ENCODE data around the gene POU2AF1.
"Not testable (repeated sequence)": the region's sequence is repeated elsewhere in the genome, so short reads cannot be mapped to it uniquely, and the experiment has no call there.

POU2AF1 gene

GRCh38 chr11:111320199-111320598 is 58.9 kb downstream of the POU2AF1 start:
- not testable (repeated sequence) for H3K9me3 ChIP-seq (ENCODE audit: control insufficient read depth in 1 of 2, low read length in 2 of 2); H3K27ac ChIP-seq (ENCODE audit: low read depth, low read length); H3K27me3 ChIP-seq (ENCODE audit: control insufficient read depth in 1 of 2, insufficient read depth in 2 of 2, low read length in 2 of 2); H3K9ac ChIP-seq (ENCODE audit: low read depth in 1 of 2, low read length in 2 of 2); H3K36me3 ChIP-seq (ENCODE audit: control insufficient read depth in 1 of 2, insufficient read depth in 2 of 2, low read length in 2 of 2); H3K4me3 ChIP-seq (ENCODE audit: low read depth in 1 of 2, low read length in 2 of 2)
- peaks cover 4 to 11% of the 10 kb centered on the region in 2 donors for H3K4me1 ChIP-seq (ENCODE audit: control insufficient read depth in 1 of 2, insufficient read depth in 2 of 2, low read length in 2 of 2)

DNA sequence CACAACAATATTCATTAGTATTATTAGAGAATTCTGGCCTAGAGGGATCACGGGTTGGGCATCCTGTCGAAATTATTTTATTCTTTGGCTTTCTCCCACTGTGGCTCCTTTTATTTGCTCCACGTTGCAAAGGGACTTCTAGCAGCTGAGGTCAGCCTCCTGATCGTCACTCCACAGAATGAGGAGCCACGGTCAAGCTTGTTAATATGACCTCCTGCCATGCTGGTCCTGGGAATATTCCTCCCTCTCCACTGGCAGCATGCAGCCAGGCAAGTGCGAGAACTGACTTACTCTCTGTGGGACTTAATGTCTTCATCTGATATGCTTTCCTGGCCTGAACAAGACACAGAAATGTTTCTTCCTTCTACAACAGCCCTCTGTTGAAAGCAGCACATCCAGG is 59.8 kb downstream of the POU2AF1 start:
- H3K36me3 ChIP-seq (ENCODE audit: control insufficient read depth in 1 of 2, insufficient read depth in 2 of 2, low read length in 2 of 2) = no peaks in the 10 kb centered on the region
- H3K9me3 ChIP-seq (ENCODE audit: control insufficient read depth in 1 of 2, low read length in 2 of 2) = no peaks in the 10 kb centered on the region
- H3K4me3 ChIP-seq (ENCODE audit: low read depth in 1 of 2, low read length in 2 of 2) = no peak overlapping the region
- no peak overlapping the region for H3K27ac ChIP-seq (ENCODE audit: low read depth, low read length)
- no peak overlapping the region for H3K9ac ChIP-seq (ENCODE audit: low read depth in 1 of 2, low read length in 2 of 2)
- no peaks in the 10 kb centered on the region for H3K27me3 ChIP-seq (ENCODE audit: control insufficient read depth in 1 of 2, insufficient read depth in 2 of 2, low read length in 2 of 2)
- H3K4me1 ChIP-seq (ENCODE audit: control insufficient read depth in 1 of 2, insufficient read depth in 2 of 2, low read length in 2 of 2) = peaks cover 4 to 11% of the 10 kb centered on the region in 2 donors

DNA sequence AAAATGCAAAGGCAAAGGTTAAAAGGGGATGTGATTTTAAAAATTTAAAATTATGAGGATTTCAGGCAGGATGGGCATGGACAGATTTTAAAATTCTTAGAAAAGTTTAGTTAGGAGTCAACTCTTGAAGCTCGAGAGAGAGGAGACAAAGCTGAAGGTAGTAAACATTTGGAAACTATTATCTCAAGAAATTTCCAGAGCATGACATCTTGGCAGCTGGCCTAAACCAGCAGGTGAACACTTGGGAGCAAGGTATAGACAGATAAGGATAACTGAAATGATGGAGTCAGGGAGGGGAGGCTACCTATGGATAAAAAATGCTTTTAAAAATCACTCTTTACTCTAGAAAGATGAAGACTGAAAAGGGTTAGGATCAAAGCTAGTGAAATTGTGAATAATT is 67.0 kb downstream of the POU2AF1 start:
- Histone ChIP-seq H3K27me3 (ENCODE audit: control insufficient read depth in 1 of 2, insufficient read depth in 2 of 2, low read length in 2 of 2) (no peaks in the 10 kb centered on the region), H3K4me1 (ENCODE audit: control insufficient read depth in 1 of 2, insufficient read depth in 2 of 2, low read length in 2 of 2) (peaks cover 16 to 33% of the 10 kb centered on the region in 2 donors), H3K27ac (ENCODE audit: low read depth, low read length) (no peak overlapping the region), H3K9ac (ENCODE audit: low read depth in 1 of 2, low read length in 2 of 2) (no peak overlapping the region), H3K4me3 (ENCODE audit: low read depth in 1 of 2, low read length in 2 of 2) (no peak overlapping the region), H3K36me3 (ENCODE audit: control insufficient read depth in 1 of 2, insufficient read depth in 2 of 2, low read length in 2 of 2) (no peaks in the 10 kb centered on the region), H3K9me3 (ENCODE audit: control insufficient read depth in 1 of 2, low read length in 2 of 2) (no peaks in the 10 kb centered on the region)

GRCh38 chr11:111310723-111311122 is 68.4 kb downstream of the POU2AF1 start:
- Histone ChIP-seq H3K36me3 (ENCODE audit: control insufficient read depth in 1 of 2, insufficient read depth in 2 of 2, low read length in 2 of 2) (no peaks in the 10 kb centered on the region), H3K27me3 (ENCODE audit: control insufficient read depth in 1 of 2, insufficient read depth in 2 of 2, low read length in 2 of 2) (no peaks in the 10 kb centered on the region), H3K4me3 (ENCODE audit: low read depth in 1 of 2, low read length in 2 of 2) (no peak overlapping the region), H3K9me3 (ENCODE audit: control insufficient read depth in 1 of 2, low read length in 2 of 2) (no peaks in the 10 kb centered on the region), H3K4me1 (ENCODE audit: control insufficient read depth in 1 of 2, insufficient read depth in 2 of 2, low read length in 2 of 2) (peaks cover 16 to 33% of the 10 kb centered on the region in 2 donors), H3K27ac (ENCODE audit: low read depth, low read length) (no peak overlapping the region), H3K9ac (ENCODE audit: low read depth in 1 of 2, low read length in 2 of 2) (no peak overlapping the region)

DNA sequence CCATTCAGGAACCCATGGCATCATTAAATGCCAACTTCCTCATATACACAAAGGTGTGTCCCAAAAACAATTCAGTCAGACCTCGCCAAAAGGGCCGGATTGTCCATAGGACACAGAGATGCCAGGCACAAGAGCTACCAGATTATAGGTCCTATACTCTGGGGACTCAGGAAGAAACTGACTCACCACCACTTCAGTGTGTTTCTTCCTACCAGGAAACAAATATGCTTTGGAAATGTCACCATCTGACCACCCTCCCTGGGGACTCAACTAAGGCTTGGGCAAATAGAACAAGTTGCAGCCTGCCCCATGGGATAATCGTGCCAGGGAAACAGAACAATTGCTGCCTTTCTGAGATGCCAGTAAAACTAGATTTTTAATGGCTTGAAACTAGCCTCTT is 69.0 kb downstream of the POU2AF1 start:
- no peaks in the 10 kb centered on the region for H3K36me3 ChIP-seq (ENCODE audit: control insufficient read depth in 1 of 2, insufficient read depth in 2 of 2, low read length in 2 of 2)
- H3K9ac ChIP-seq (ENCODE audit: low read depth in 1 of 2, low read length in 2 of 2) = no peak overlapping the region
- no peak overlapping the region for H3K4me3 ChIP-seq (ENCODE audit: low read depth in 1 of 2, low read length in 2 of 2)
- H3K9me3 ChIP-seq (ENCODE audit: control insufficient read depth in 1 of 2, low read length in 2 of 2) = no peaks in the 10 kb centered on the region
- H3K27ac ChIP-seq (ENCODE audit: low read depth, low read length) = no peak overlapping the region
- H3K27me3 ChIP-seq (ENCODE audit: control insufficient read depth in 1 of 2, insufficient read depth in 2 of 2, low read length in 2 of 2) = no peaks in the 10 kb centered on the region
- peaks cover 16 to 33% of the 10 kb centered on the region in 2 donors for H3K4me1 ChIP-seq (ENCODE audit: control insufficient read depth in 1 of 2, insufficient read depth in 2 of 2, low read length in 2 of 2)

GRCh38 chr11:111309215-111309915 is 69.7 kb downstream of the POU2AF1 start:
- Histone ChIP-seq H3K4me1 (ENCODE audit: control insufficient read depth in 1 of 2, insufficient read depth in 2 of 2, low read length in 2 of 2) (peaks cover 16 to 33% of the 10 kb centered on the region in 2 donors), H3K27me3 (ENCODE audit: control insufficient read depth in 1 of 2, insufficient read depth in 2 of 2, low read length in 2 of 2) (no peaks in the 10 kb centered on the region), H3K9me3 (ENCODE audit: control insufficient read depth in 1 of 2, low read length in 2 of 2) (no peaks in the 10 kb centered on the region), H3K9ac (ENCODE audit: low read depth in 1 of 2, low read length in 2 of 2) (no peak overlapping the region), H3K27ac (ENCODE audit: low read depth, low read length) (no peak overlapping the region), H3K36me3 (ENCODE audit: control insufficient read depth in 1 of 2, insufficient read depth in 2 of 2, low read length in 2 of 2) (no peaks in the 10 kb centered on the region), H3K4me3 (ENCODE audit: low read depth in 1 of 2, low read length in 2 of 2) (no peak overlapping the region)

DNA sequence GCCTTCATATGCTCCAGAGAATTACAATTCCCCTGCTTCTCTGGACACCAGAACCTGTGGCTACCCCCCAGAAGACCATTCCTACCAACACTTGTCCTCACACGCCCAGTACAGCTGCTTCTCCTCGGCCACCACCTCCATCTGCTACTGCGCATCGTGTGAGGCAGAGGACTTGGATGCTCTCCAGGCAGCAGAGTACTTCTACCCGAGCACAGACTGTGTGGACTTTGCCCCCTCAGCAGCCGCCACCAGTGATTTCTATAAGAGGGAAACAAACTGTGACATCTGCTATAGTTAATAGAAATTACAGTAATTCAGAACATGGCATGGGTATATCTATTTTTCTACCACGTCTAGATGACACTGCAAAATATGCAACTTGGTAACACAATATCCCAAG is 70.9 kb downstream of the POU2AF1 start:
- Histone ChIP-seq H3K27me3 (ENCODE audit: control insufficient read depth in 1 of 2, insufficient read depth in 2 of 2, low read length in 2 of 2) (no peaks in the 10 kb centered on the region), H3K4me3 (ENCODE audit: low read depth in 1 of 2, low read length in 2 of 2) (no peak overlapping the region), H3K9me3 (ENCODE audit: control insufficient read depth in 1 of 2, low read length in 2 of 2) (no peaks in the 10 kb centered on the region), H3K4me1 (ENCODE audit: control insufficient read depth in 1 of 2, insufficient read depth in 2 of 2, low read length in 2 of 2) (peaks cover 20 to 37% of the 10 kb centered on the region in 2 donors), H3K9ac (ENCODE audit: low read depth in 1 of 2, low read length in 2 of 2) (no peak overlapping the region), H3K36me3 (ENCODE audit: control insufficient read depth in 1 of 2, insufficient read depth in 2 of 2, low read length in 2 of 2) (no peaks in the 10 kb centered on the region), H3K27ac (ENCODE audit: low read depth, low read length) (no peak overlapping the region)

DNA sequence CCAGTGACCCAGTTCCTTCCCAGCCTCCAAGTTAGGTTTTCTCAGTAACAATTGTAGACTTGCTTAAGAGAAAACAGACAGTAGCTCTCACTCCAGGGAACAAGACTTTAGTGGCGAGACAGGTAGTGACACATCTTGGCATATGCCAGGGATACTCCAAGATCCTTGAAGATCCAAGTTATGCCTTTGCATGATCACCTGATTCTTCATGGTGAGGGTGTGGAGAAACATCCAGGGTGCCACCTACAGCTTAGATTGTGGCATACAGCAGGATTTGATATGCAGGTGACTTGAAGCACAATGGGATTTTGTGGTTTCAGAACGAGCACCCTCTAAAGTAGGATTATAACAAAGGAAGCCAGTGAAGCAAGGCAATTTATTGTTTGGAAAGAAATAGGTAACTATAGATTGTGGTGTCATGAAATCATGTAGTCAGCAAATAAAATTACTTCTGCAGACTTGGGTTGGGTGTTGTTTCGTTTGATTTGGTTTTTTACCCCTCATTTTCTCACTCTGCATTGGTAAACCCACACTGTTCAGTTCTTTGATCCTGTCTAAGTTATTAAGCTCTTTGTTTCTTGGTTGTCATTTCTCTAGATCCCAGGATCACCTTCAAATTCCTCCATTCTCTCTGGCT is 71.5 kb downstream of the POU2AF1 start:
- no peaks in the 10 kb centered on the region for H3K9me3 ChIP-seq (ENCODE audit: control insufficient read depth in 1 of 2, low read length in 2 of 2)
- H3K27ac ChIP-seq (ENCODE audit: low read depth, low read length) = no peak overlapping the region
- H3K4me1 ChIP-seq (ENCODE audit: control insufficient read depth in 1 of 2, insufficient read depth in 2 of 2, low read length in 2 of 2) = peaks cover 25 to 42% of the 10 kb centered on the region in 2 donors
- H3K27me3 ChIP-seq (ENCODE audit: control insufficient read depth in 1 of 2, insufficient read depth in 2 of 2, low read length in 2 of 2) = no peaks in the 10 kb centered on the region
- H3K9ac ChIP-seq (ENCODE audit: low read depth in 1 of 2, low read length in 2 of 2) = no peak overlapping the region
- H3K36me3 ChIP-seq (ENCODE audit: control insufficient read depth in 1 of 2, insufficient read depth in 2 of 2, low read length in 2 of 2) = no peaks in the 10 kb centered on the region
- H3K4me3 ChIP-seq (ENCODE audit: low read depth in 1 of 2, low read length in 2 of 2) = no peak overlapping the region

DNA sequence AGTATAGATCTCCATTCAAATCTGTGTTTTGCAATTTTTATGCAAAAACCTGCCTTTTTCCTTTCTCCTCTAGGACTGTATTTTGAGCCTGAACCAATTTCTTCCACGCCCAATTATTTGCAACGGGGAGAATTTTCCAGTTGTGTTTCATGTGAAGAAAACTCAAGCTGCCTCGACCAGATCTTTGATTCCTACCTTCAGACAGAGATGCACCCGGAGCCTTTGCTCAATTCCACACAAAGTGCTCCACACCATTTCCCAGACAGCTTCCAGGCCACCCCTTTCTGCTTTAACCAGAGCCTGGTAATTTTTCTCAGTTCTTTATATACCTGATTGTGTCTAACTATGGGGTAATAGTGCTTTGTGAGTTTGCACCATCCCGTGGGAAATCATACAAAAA is 72.8 kb downstream of the POU2AF1 start:
- Histone ChIP-seq H3K4me1 (ENCODE audit: control insufficient read depth in 1 of 2, insufficient read depth in 2 of 2, low read length in 2 of 2) (peaks cover 38 to 49% of the 10 kb centered on the region in 2 donors), H3K9me3 (ENCODE audit: control insufficient read depth in 1 of 2, low read length in 2 of 2) (no peaks in the 10 kb centered on the region), H3K4me3 (ENCODE audit: low read depth in 1 of 2, low read length in 2 of 2) (no peak overlapping the region), H3K9ac (ENCODE audit: low read depth in 1 of 2, low read length in 2 of 2) (no peak overlapping the region), H3K27me3 (ENCODE audit: control insufficient read depth in 1 of 2, insufficient read depth in 2 of 2, low read length in 2 of 2) (no peaks in the 10 kb centered on the region), H3K36me3 (ENCODE audit: control insufficient read depth in 1 of 2, insufficient read depth in 2 of 2, low read length in 2 of 2) (no peaks in the 10 kb centered on the region), H3K27ac (ENCODE audit: low read depth, low read length) (no peak overlapping the region)

- Histone ChIP-seq H3K27ac (ENCODE audit: low read depth, low read length) (no peak overlapping the region), H3K4me1 (ENCODE audit: control insufficient read depth in 1 of 2, insufficient read depth in 2 of 2, low read length in 2 of 2) (peaks cover 41 to 51% of the 10 kb centered on the region in 2 donors), H3K27me3 (ENCODE audit: control insufficient read depth in 1 of 2, insufficient read depth in 2 of 2, low read length in 2 of 2) (no peaks in the 10 kb centered on the region), H3K4me3 (ENCODE audit: low read depth in 1 of 2, low read length in 2 of 2) (no peak overlapping the region), H3K36me3 (ENCODE audit: control insufficient read depth in 1 of 2, insufficient read depth in 2 of 2, low read length in 2 of 2) (no peaks in the 10 kb centered on the region), H3K9me3 (ENCODE audit: control insufficient read depth in 1 of 2, low read length in 2 of 2) (no peaks in the 10 kb centered on the region), H3K9ac (ENCODE audit: low read depth in 1 of 2, low read length in 2 of 2) (no peak overlapping the region)
Observed at GRCh38 chr11:111305876-111306275, 73.2 kb downstream of the POU2AF1 start.
